Measurements from ENCODE around the gene PTPRH. TPM values are rescaled to one million over a fixed set of nuclear protein-coding genes. Genes with fewer than 3 reads are reported as not detected.

Gene PTPRH
- 1.2 and 2.0 TPM in 2 replicates for total RNA-seq
- long read RNA-seq, partial matches to known transcripts: 0 of 1 reads
- long read RNA-seq, other reads (novel, unspliced or antisense): 1 of 1 reads

GRCh38 chr19:55208880-55209692 is at the start of gene PTPRH:
Gene PTPRH (minus strand): TSS chr19:55209501. CDS start chr19:55209433, 68 bp downstream.
- Mint-ChIP-seq H3K9me3 (peaks cover 3% of the 10 kb centered on the region), H3K27ac (ENCODE audit: unreplicated experiment) (no peak within 1 kb of the TSS), H3K4me3 (no peak within 1 kb of the TSS), H3K36me3 (ENCODE audit: low read depth) (no peaks in the 10 kb centered on the region), H3K27me3 (ENCODE audit: low read depth) (peaks cover 13% of the 10 kb centered on the region), H3K4me1 (peaks cover 20% of the 10 kb centered on the region)
- TF ChIP-seq CTCF (conservative IDR thresholded peaks at IDR 0.05): no peak
- no peak for DNase-seq (ENCODE audit: low read depth, low spot score)

DNA sequence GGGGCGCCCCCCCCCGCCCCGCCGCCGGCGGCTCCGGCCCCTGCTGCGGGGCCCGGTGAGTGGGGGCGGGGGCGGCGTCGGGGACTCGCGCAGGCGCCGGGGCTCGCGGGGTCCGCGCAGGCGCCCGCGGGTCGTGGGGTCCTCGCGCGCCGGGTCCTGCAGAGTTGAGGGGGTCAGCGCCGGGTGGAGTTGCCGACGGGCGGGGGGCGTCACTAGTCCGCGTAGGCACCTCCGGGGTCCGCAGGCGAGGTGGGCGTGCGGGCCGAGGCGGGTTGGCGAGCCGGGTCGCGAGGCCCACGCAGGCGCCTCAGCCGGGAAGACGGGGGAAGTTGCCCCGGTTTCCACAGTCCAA is 49.2 kb upstream of the PTPRH start:
- no peak overlapping the region for H3K27ac Mint-ChIP-seq (ENCODE audit: unreplicated experiment)
- TF ChIP-seq CTCF (conservative IDR thresholded peaks at IDR 0.05): no peak
- H3K36me3 Mint-ChIP-seq (ENCODE audit: low read depth): peaks cover 5% of the 10 kb centered on the region
- peak; percentile 22 for DNase-seq (ENCODE audit: low read depth, low spot score)
- H3K4me3 Mint-ChIP-seq: peak overlapping the region; percentile 89
- H3K4me1 Mint-ChIP-seq: peaks cover 50% of the 10 kb centered on the region
- no peaks in the 10 kb centered on the region for H3K27me3 Mint-ChIP-seq (ENCODE audit: low read depth)
- H3K9me3 Mint-ChIP-seq: no peaks in the 10 kb centered on the region

GRCh38 chr19:55257461-55258420 is 48.4 kb upstream of the PTPRH start:
- peak overlapping the region; percentile 92 for H3K27ac Mint-ChIP-seq (ENCODE audit: unreplicated experiment)
- no peak for DNase-seq (ENCODE audit: low read depth, low spot score)
- no peaks in the 10 kb centered on the region for H3K27me3 Mint-ChIP-seq (ENCODE audit: low read depth)

GRCh38 chr19:55256562-55257460 is 47.5 kb upstream of the PTPRH start:
- Mint-ChIP-seq H3K36me3 (ENCODE audit: low read depth) (peaks cover under 1% of the 10 kb centered on the region), H3K4me1 (peaks cover 50% of the 10 kb centered on the region)

More at GRCh38 chr19:55257461-55258420, 48.4 kb upstream of the PTPRH start:
- Mint-ChIP-seq H3K4me3 (peak overlapping the region; percentile 98), H3K4me1 (peaks cover 50% of the 10 kb centered on the region), H3K36me3 (ENCODE audit: low read depth) (peaks cover 5% of the 10 kb centered on the region), H3K9me3 (no peaks in the 10 kb centered on the region)
- TF ChIP-seq CTCF (conservative IDR thresholded peaks at IDR 0.05): no peak

More at GRCh38 chr19:55256562-55257460, 47.5 kb upstream of the PTPRH start:
- peak overlapping the region; percentile 98 for H3K4me3 Mint-ChIP-seq
- H3K27me3 Mint-ChIP-seq (ENCODE audit: low read depth): no peaks in the 10 kb centered on the region
- H3K9me3 Mint-ChIP-seq: no peaks in the 10 kb centered on the region
- DNase-seq (ENCODE audit: low read depth, low spot score): no peak
- H3K27ac Mint-ChIP-seq (ENCODE audit: unreplicated experiment): peak overlapping the region; percentile 87
- no peak for TF ChIP-seq CTCF (conservative IDR thresholded peaks at IDR 0.05)
